ENCODE results near the gene SNORC.
"Not testable (repeated sequence)": the region's sequence is repeated elsewhere in the genome, so short reads cannot be mapped to it uniquely, and the experiment has no call there.

The SNORC gene

DNA sequence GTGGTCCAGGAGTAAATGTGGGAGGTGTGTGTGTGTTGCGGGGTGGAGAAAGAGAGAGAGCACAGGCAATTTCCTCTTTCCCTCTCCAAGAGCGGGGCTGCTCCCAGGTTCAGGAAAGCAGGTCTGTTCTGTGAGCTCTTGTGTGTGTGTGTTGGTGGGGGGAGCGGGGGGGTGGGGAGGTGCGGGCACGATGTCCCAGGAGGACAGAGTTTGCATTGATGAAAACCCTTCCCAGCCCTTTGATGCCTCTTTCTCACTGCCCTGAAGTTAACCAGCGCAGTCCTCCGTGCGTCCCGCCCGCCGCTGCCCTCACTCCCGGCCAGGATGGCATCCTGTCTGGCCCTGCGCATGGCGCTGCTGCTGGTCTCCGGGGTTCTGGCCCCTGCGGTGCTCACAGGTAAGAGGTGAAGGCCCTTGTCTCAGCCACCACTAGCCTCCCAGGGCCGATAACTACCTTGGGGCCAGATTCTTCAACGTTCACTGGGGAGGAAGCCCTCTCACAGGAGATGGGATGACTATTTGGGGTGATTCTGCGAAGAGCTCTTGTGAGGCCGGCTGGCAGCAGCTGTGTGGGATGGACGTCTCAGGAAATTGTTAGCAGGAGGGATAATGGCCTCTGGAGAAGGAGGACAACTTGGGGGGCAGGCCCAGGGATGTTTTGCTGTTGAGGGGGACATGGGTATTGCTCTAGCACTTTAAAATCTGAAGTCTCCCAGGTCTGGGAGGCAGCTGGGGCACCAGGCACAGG, at the start of gene SNORC:
Gene SNORC, plus strand, starts transcription at position 247 of the 748 bp plus-strand sequence. Its CDS starts 78 bp downstream, at position 325.
- Histone ChIP-seq H3K9me3 (ENCODE audit: low read length) (no peaks in the 10 kb centered on the region), H3K27me3 (ENCODE audit: insufficient read depth, low read length) (no peaks in the 10 kb centered on the region), H3K4me1 (ENCODE audit: insufficient read depth, low read length) (peaks cover 6% of the 10 kb centered on the region), H3K36me3 (ENCODE audit: insufficient read depth, low read length) (no peaks in the 10 kb centered on the region), H3K4me3 (ENCODE audit: low read length) (no peak within 1 kb of the TSS), H2AFZ (ENCODE audit: low read depth, low read length) (no peak within 1 kb of the TSS)

DNA sequence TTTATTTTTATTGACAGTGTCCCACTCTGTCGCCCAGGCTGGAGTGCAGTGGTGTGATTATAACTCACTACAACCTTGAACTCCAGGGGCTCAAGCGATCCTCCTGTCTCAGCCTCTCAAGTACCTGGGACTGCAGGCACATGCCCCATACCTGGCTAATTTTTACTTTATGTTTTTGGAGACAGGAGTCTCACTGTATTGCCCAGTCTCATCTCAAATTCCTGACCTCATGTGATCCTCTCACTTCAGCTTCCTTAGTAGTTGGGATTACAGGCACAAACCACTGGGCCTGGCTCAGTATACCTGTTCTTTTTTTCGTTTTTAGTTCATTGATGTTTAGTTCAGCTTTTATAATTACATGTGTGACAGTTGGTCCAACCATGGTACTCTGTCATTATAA, 40.1 kb upstream of the SNORC start:
- no peaks in the 10 kb centered on the region for H3K4me1 ChIP-seq (ENCODE audit: insufficient read depth, low read length)
- H3K27me3 ChIP-seq (ENCODE audit: insufficient read depth, low read length) = no peaks in the 10 kb centered on the region
- no peak overlapping the region for H3K4me3 ChIP-seq (ENCODE audit: low read length)
- peaks cover 57% of the 10 kb centered on the region for H3K36me3 ChIP-seq (ENCODE audit: insufficient read depth, low read length)
- H3K9me3 ChIP-seq (ENCODE audit: low read length) = no peaks in the 10 kb centered on the region
- no peak overlapping the region for H2AFZ ChIP-seq (ENCODE audit: low read depth, low read length)

DNA sequence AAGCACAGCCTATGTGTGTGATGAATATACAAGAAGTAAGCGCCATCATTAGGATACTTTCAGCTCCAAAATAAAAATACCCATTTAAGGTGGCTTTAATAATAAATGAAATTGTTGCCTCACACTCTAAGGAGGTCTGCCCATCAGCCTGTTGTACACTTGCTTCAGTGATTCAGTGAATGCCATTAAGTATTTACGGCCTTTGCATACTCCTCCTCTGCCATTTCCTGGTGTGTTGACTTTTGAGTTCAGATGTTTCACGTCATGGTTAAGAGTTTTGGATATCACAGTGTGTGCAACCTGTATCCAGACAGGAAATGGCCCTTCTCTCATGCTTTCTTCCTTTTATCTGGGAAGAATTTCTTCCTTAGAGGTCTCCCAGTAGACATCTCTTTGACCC, 38.6 kb upstream of the SNORC start:
- Histone ChIP-seq H3K36me3 (ENCODE audit: insufficient read depth, low read length) (peaks cover 58% of the 10 kb centered on the region), H3K4me3 (ENCODE audit: low read length) (no peak overlapping the region), H3K9me3 (ENCODE audit: low read length) (no peaks in the 10 kb centered on the region), H3K27me3 (ENCODE audit: insufficient read depth, low read length) (no peaks in the 10 kb centered on the region), H3K4me1 (ENCODE audit: insufficient read depth, low read length) (no peaks in the 10 kb centered on the region), H2AFZ (ENCODE audit: low read depth, low read length) (no peak overlapping the region)

DNA sequence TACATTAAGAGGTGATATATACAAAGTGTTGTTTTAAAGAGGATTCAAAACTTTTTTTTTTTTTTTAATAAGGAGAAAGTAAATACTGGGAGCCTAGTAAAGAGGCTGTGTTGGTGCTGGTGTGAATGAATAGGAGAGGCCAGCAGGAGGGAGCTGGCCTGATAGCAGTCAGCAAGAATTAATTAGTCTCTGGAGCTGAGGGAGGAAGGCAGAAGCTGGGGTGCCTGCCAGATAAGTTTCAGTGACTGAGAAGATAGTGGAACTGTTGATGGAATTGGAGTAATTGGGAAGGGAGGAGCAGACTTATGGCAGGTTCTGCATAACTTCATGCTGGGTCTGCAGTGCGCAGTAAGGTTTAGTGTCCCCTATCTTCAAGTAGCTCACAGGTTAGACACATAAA, 36.2 kb upstream of the SNORC start:
- no peak overlapping the region for H2AFZ ChIP-seq (ENCODE audit: low read depth, low read length)
- no peaks in the 10 kb centered on the region for H3K27me3 ChIP-seq (ENCODE audit: insufficient read depth, low read length)
- peaks cover 63% of the 10 kb centered on the region for H3K36me3 ChIP-seq (ENCODE audit: insufficient read depth, low read length)
- no peaks in the 10 kb centered on the region for H3K4me1 ChIP-seq (ENCODE audit: insufficient read depth, low read length)
- H3K9me3 ChIP-seq (ENCODE audit: low read length) = no peaks in the 10 kb centered on the region
- H3K4me3 ChIP-seq (ENCODE audit: low read length) = no peak overlapping the region

DNA sequence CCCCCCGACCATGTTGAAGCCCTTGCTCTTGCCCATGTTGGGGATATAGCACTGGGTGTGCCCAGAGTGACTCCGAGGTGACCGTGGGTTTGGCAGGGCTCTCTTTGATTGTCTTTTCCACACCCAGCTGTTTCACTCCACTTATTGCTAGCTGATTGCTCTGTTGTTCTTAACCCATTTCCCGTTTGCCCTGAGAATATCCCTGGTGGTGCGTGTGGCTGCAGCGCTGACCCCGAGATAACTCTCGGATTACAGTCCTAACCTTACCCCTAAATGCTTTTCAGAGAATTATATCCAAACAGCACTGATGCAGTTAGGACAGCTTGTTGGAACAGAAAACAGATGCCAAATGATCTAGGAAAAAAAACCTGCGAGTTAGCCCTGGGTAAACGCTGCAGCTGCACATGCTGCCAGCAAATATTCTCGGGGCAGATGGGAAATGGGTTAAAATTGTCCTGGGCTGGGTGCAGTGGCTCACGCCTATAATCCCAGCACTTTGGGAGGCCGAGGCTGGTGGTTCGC, 34.3 kb upstream of the SNORC start:
- no peaks in the 10 kb centered on the region for H3K27me3 ChIP-seq (ENCODE audit: insufficient read depth, low read length)
- no peaks in the 10 kb centered on the region for H3K4me1 ChIP-seq (ENCODE audit: insufficient read depth, low read length)
- H2AFZ ChIP-seq (ENCODE audit: low read depth, low read length) = no peak overlapping the region
- no peaks in the 10 kb centered on the region for H3K9me3 ChIP-seq (ENCODE audit: low read length)
- H3K4me3 ChIP-seq (ENCODE audit: low read length) = no peak overlapping the region
- H3K36me3 ChIP-seq (ENCODE audit: insufficient read depth, low read length) = peaks cover 70% of the 10 kb centered on the region

DNA sequence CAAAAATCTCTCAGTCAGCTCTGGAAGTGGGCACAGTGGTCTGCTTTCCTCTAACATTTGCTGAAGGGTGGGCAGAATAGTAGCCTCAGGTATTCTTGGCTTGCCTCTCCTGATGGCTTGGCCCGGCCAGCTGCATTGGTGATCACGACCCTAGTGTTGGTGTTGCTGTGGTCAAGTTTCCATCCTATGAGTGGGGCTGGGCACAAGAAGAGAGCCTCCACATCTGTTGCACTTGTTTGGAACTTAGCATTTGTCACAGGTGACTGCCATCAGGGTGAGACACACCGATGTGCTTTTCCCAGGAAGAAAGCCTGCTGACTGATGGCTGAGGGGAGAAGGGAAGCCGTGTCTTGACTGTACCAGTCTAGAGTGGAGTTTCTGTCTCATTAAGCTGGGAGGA, 33.1 kb upstream of the SNORC start:
- no peaks in the 10 kb centered on the region for H3K9me3 ChIP-seq (ENCODE audit: low read length)
- peaks cover 70% of the 10 kb centered on the region for H3K36me3 ChIP-seq (ENCODE audit: insufficient read depth, low read length)
- H2AFZ ChIP-seq (ENCODE audit: low read depth, low read length) = no peak overlapping the region
- H3K27me3 ChIP-seq (ENCODE audit: insufficient read depth, low read length) = no peaks in the 10 kb centered on the region
- H3K4me1 ChIP-seq (ENCODE audit: insufficient read depth, low read length) = no peaks in the 10 kb centered on the region
- no peak overlapping the region for H3K4me3 ChIP-seq (ENCODE audit: low read length)

DNA sequence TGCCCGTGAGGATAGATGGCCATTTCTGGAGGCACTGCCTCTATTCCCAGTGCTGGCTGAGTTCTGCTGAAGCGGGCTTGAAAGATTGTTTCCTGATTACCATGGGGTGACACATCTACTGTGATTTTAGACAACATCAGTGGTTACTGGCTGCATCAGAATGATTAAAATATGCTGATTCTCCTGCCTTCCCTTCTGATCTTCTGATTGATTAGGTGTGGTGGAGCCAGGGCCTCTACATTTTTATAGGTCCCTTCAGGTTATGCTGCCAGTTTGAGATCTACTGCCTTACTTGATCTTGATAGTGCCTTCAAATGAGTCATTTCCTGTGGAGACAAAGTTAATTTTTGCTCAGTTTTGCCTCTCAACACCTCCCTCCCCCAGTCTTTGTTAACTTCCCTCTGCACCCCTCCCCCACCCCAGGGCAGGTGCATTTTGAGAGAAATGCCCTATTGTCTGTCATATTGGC, 31.6 kb upstream of the SNORC start:
- H3K4me1 ChIP-seq (ENCODE audit: insufficient read depth, low read length) = no peaks in the 10 kb centered on the region
- H3K36me3 ChIP-seq (ENCODE audit: insufficient read depth, low read length) = peaks cover 67% of the 10 kb centered on the region
- no peaks in the 10 kb centered on the region for H3K9me3 ChIP-seq (ENCODE audit: low read length)
- no peaks in the 10 kb centered on the region for H3K27me3 ChIP-seq (ENCODE audit: insufficient read depth, low read length)
- H3K4me3 ChIP-seq (ENCODE audit: low read length) = no peak overlapping the region
- H2AFZ ChIP-seq (ENCODE audit: low read depth, low read length) = no peak overlapping the region

DNA sequence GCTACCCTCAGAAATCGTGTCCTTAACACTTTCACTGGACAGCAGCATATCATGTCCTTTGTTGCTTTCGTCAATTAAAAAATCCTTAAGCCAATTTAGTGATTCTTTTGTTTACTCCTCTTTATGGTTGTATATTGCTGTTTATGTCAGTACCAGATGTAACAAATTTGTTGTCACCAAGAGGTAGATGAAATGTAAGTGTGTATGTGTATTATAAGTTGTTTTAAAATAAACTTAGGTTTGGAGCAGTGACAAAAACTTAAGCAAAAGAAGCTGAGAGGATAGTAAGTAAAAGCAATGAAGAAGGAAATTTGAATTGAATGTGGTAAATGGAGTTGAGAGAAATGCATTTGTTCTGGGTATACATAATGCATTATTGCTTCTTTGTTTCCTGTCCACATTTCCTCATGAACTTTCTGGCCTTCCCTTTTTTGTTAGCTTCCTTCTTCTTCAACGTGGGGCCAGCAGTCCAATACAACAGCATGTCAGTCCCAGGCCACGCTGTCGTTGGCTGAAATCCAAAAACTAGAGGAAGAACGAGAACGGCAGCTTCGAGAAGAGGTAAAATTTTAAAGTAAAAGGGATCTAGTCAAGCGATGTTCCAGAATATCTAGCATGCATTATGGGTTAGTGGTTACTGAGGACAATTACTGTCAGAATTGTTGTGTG, 30.5 kb upstream of the SNORC start:
- no peaks in the 10 kb centered on the region for H3K9me3 ChIP-seq (ENCODE audit: low read length)
- peaks cover 66% of the 10 kb centered on the region for H3K36me3 ChIP-seq (ENCODE audit: insufficient read depth, low read length)
- no peak overlapping the region for H3K4me3 ChIP-seq (ENCODE audit: low read length)
- no peaks in the 10 kb centered on the region for H3K27me3 ChIP-seq (ENCODE audit: insufficient read depth, low read length)
- H3K4me1 ChIP-seq (ENCODE audit: insufficient read depth, low read length) = no peaks in the 10 kb centered on the region
- no peak overlapping the region for H2AFZ ChIP-seq (ENCODE audit: low read depth, low read length)

DNA sequence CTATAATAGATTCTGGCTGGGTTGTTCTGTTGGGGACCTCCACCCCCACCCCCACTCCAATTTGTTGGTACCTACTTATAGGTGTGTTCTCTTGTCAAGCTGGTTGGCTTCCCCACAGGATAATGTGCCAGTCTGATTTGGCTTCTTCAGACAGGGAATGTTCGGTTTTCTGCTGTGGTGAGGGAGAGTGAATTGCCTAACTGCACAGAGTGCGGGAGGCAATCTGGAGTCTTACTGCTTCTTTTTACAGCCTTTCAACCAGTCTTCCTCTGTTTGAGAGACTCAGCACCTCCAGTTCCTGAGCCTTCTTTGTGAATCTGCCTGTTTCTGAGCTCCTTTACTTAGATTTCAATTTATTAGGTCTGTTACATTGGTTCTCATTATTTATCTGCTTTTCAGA, 27.4 kb upstream of the SNORC start:
- no peaks in the 10 kb centered on the region for H3K4me1 ChIP-seq (ENCODE audit: insufficient read depth, low read length)
- H2AFZ ChIP-seq (ENCODE audit: low read depth, low read length) = no peak overlapping the region
- H3K36me3 ChIP-seq (ENCODE audit: insufficient read depth, low read length) = peaks cover 77% of the 10 kb centered on the region
- H3K9me3 ChIP-seq (ENCODE audit: low read length) = no peaks in the 10 kb centered on the region
- no peaks in the 10 kb centered on the region for H3K27me3 ChIP-seq (ENCODE audit: insufficient read depth, low read length)
- H3K4me3 ChIP-seq (ENCODE audit: low read length) = no peak overlapping the region

DNA sequence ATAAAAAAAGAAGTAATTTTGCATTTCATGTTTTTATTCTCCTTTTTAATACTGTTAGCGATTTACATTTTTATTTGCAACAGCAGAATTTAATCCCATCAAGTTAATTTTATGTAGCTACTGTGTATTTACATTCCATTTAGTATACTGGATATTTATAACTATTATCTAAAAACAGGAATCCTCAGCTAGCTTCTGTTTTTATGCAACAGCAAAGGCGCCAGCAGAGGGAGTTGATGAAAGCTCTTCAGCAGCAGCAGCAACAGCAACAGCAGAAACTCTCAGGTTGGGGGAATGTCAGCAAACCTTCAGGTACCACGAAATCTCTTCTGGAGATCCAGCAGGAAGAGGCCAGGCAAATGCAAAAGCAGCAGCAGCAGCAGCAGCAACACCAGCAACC, 26.2 kb upstream of the SNORC start:
- Histone ChIP-seq H3K9me3 (ENCODE audit: low read length) (no peaks in the 10 kb centered on the region), H3K4me1 (ENCODE audit: insufficient read depth, low read length) (no peaks in the 10 kb centered on the region), H3K4me3 (ENCODE audit: low read length) (no peak overlapping the region), H2AFZ (ENCODE audit: low read depth, low read length) (no peak overlapping the region), H3K36me3 (ENCODE audit: insufficient read depth, low read length) (peaks cover 86% of the 10 kb centered on the region), H3K27me3 (ENCODE audit: insufficient read depth, low read length) (no peaks in the 10 kb centered on the region)

DNA sequence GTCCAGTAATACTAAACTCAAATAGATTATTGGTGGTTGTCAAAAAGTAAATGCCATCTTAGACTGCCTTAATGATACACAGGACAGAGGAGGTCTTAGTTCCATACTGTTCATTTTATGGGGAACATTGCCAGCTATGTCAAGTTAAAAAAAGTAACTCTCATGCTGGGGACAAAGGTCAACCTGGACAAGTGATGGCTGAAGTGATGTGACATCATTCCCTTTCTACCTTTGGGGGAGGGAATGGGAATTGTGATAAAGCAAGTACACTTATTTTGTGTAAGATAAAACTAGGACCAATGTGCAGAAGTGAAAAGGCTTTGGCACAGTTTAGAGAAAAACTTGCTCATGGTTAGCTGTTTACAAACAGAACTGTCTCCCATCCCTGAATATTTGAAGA, 24.0 kb upstream of the SNORC start:
- Histone ChIP-seq H3K36me3 (ENCODE audit: insufficient read depth, low read length) (peaks cover 88% of the 10 kb centered on the region), H2AFZ (ENCODE audit: low read depth, low read length) (no peak overlapping the region), H3K27me3 (ENCODE audit: insufficient read depth, low read length) (no peaks in the 10 kb centered on the region), H3K4me3 (ENCODE audit: low read length) (no peak overlapping the region), H3K9me3 (ENCODE audit: low read length) (no peaks in the 10 kb centered on the region), H3K4me1 (ENCODE audit: insufficient read depth, low read length) (no peaks in the 10 kb centered on the region)

DNA sequence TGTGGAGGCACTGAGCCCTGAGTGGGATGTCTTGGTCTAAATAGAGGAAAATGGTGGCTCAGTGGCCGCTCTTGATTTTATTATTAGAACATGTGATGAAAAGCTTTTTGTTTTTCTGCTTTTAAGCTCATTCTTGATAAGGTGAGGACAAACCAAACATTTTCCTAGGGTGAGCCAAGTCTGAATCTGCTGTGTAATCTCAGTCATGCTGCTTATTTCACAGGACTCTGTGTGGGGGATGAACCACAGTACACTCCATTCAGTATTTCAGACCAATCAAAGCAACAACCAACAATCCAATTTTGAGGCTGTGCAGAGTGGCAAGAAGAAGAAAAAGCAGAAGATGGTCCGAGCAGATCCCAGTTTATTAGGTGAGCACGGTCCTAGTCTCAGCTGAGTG, 20.0 kb upstream of the SNORC start:
- Histone ChIP-seq H2AFZ (ENCODE audit: low read depth, low read length) (no peak overlapping the region), H3K36me3 (ENCODE audit: insufficient read depth, low read length) (peaks cover 73% of the 10 kb centered on the region), H3K4me1 (ENCODE audit: insufficient read depth, low read length) (no peaks in the 10 kb centered on the region), H3K4me3 (ENCODE audit: low read length) (no peak overlapping the region), H3K9me3 (ENCODE audit: low read length) (no peaks in the 10 kb centered on the region), H3K27me3 (ENCODE audit: insufficient read depth, low read length) (no peaks in the 10 kb centered on the region)

DNA sequence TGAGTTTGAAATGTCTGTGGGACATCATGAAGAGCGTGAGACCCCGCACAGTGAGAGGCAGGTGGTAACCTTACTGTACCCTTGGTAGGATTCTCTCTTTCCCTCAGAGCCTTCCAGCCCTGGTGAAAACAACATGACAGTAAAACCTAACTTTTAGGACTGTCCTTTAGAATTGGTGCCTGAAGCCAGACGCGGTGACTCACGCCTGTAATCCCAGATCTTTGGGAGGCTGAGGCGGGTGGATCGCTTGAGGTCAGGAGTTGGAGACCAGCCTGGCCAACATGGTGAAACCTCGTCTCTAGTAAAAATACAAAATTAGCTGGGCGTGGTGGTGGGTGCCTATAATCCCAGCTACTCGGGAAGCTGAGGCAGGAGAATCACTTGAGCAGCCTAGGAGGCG, 18.0 kb upstream of the SNORC start:
- not testable (repeated sequence) for H3K4me1 ChIP-seq (ENCODE audit: insufficient read depth, low read length); H2AFZ ChIP-seq (ENCODE audit: low read depth, low read length); H3K27me3 ChIP-seq (ENCODE audit: insufficient read depth, low read length); H3K4me3 ChIP-seq (ENCODE audit: low read length); H3K9me3 ChIP-seq (ENCODE audit: low read length)
- peaks cover 70% of the 10 kb centered on the region for H3K36me3 ChIP-seq (ENCODE audit: insufficient read depth, low read length)
